Measurements from ENCODE around the gene ASTN2.

ASTN2 gene

GRCh38 chr9:116674210-116674980, 740.5 kb downstream of the ASTN2 start:
- H3K4me2 ChIP-seq (ENCODE audit: low read depth, low read length), result no peak overlapping the region
- H3K9me3 ChIP-seq (replicated peaks; ENCODE audit: insufficient read depth, low read length), result no peaks in the 10 kb centered on the region
- no peaks in the 10 kb centered on the region for H4K20me1 ChIP-seq (ENCODE audit: insufficient read depth, low read length)
- no peak for DNase-seq
- no peak overlapping the region for H3K27ac ChIP-seq (ENCODE audit: low read length)
- H2AFZ ChIP-seq (ENCODE audit: low read length), result no peak overlapping the region
- TF ChIP-seq EZH2 (optimal IDR thresholded peaks at IDR 0.05; ENCODE audit: low read depth, low read length) (no peak), EZH2phosphoT487 (IDR thresholded peaks at IDR 0.05; ENCODE audit: low read length) (no peak)
- TF ChIP-seq, protein P1, sequence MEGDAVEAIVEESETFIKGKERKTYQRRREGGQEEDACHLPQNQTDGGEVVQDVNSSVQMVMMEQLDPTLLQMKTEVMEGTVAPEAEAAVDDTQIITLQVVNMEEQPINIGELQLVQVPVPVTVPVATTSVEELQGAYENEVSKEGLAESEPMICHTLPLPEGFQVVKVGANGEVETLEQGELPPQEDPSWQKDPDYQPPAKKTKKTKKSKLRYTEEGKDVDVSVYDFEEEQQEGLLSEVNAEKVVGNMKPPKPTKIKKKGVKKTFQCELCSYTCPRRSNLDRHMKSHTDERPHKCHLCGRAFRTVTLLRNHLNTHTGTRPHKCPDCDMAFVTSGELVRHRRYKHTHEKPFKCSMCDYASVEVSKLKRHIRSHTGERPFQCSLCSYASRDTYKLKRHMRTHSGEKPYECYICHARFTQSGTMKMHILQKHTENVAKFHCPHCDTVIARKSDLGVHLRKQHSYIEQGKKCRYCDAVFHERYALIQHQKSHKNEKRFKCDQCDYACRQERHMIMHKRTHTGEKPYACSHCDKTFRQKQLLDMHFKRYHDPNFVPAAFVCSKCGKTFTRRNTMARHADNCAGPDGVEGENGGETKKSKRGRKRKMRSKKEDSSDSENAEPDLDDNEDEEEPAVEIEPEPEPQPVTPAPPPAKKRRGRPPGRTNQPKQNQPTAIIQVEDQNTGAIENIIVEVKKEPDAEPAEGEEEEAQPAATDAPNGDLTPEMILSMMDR (IDR thresholded peaks at IDR 0.05; ENCODE audit: low read length), result no peak
- no peak overlapping the region for H3K4me3 ChIP-seq (ENCODE audit: low read length)
- no peaks in the 10 kb centered on the region for H3K9me2 ChIP-seq (replicated peaks; ENCODE audit: insufficient read depth, low read length)
- H3K36me3 ChIP-seq (replicated peaks; ENCODE audit: insufficient read depth, low read length), result no peaks in the 10 kb centered on the region
- no peaks in the 10 kb centered on the region for H3K4me1 ChIP-seq (ENCODE audit: low read length)
- H3K9ac ChIP-seq (ENCODE audit: low read length), result no peak overlapping the region
- no peaks in the 10 kb centered on the region for H3K79me2 ChIP-seq (ENCODE audit: low read length)
- H3K27me3 ChIP-seq (replicated peaks; ENCODE audit: insufficient read depth, low read length), result no peaks in the 10 kb centered on the region
- no peaks in the 10 kb centered on the region for H3F3A ChIP-seq (ENCODE audit: insufficient read depth, low read length)

DNA sequence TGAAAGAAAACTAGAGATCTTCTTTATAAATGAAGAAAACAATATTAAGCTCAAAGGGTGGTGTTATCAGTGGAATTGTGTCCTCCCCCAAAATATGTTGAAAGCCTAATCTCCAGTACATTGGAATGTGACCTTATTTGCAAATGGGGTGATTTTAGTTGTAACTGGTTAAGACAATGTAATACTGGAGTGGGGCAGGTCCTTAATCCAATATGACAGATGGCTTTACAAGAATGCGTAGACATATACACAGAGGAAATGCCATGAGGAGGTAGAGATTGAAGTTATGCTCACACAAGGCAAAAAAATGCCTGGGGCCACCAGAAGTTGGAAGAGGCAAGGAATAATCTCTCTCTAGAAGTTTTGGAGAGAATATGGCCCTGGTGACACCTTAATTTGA, 741.5 kb downstream of the ASTN2 start:
- H3K9me3 ChIP-seq (replicated peaks; ENCODE audit: insufficient read depth, low read length), result no peaks in the 10 kb centered on the region
- no peak overlapping the region for H3K9ac ChIP-seq (ENCODE audit: low read length)
- no peaks in the 10 kb centered on the region for H4K20me1 ChIP-seq (ENCODE audit: insufficient read depth, low read length)
- no peaks in the 10 kb centered on the region for H3K36me3 ChIP-seq (replicated peaks; ENCODE audit: insufficient read depth, low read length)
- no peaks in the 10 kb centered on the region for H3K79me2 ChIP-seq (ENCODE audit: low read length)
- H3K27me3 ChIP-seq (replicated peaks; ENCODE audit: insufficient read depth, low read length), result no peaks in the 10 kb centered on the region
- no peak for DNase-seq
- no peaks in the 10 kb centered on the region for H3K4me1 ChIP-seq (ENCODE audit: low read length)
- no peaks in the 10 kb centered on the region for H3F3A ChIP-seq (ENCODE audit: insufficient read depth, low read length)
- no peak overlapping the region for H3K4me2 ChIP-seq (ENCODE audit: low read depth, low read length)
- H3K27ac ChIP-seq (ENCODE audit: low read length), result no peak overlapping the region
- no peak for TF ChIP-seq EZH2 (optimal IDR thresholded peaks at IDR 0.05; ENCODE audit: low read depth, low read length)
- TF ChIP-seq EZH2phosphoT487 (IDR thresholded peaks at IDR 0.05; ENCODE audit: low read length), result no peak
- TF ChIP-seq, protein P1 (IDR thresholded peaks at IDR 0.05; ENCODE audit: low read length), result no peak
- H3K9me2 ChIP-seq (replicated peaks; ENCODE audit: insufficient read depth, low read length), result no peaks in the 10 kb centered on the region
- H2AFZ ChIP-seq (ENCODE audit: low read length), result no peak overlapping the region
- H3K4me3 ChIP-seq (ENCODE audit: low read length), result no peak overlapping the region

DNA sequence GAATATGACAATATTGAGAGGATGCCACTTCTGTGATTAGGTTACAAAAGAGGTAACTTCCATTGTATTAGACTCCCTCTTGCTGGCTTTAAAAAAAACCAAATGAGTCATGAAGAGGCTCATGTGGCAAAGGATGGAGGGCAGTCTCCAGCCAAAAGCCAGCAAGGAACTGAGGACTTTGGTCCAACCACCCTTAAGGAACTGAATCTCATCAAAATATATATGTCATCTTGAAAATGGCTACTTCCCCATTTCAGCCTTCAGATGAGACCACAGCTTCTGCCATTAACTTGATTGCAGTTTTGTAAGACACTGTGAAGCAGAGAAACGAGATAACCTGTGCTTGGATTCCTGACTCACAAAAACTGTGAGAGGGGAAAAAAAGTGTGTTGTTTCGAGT, 743.3 kb downstream of the ASTN2 start:
- no peaks in the 10 kb centered on the region for H4K20me1 ChIP-seq (ENCODE audit: insufficient read depth, low read length)
- H2AFZ ChIP-seq (ENCODE audit: low read length), result no peak overlapping the region
- no peak overlapping the region for H3K4me3 ChIP-seq (ENCODE audit: low read length)
- no peak overlapping the region for H3K27ac ChIP-seq (ENCODE audit: low read length)
- H3K9me3 ChIP-seq (replicated peaks; ENCODE audit: insufficient read depth, low read length), result no peaks in the 10 kb centered on the region
- H3K4me2 ChIP-seq (ENCODE audit: low read depth, low read length), result no peak overlapping the region
- no peaks in the 10 kb centered on the region for H3K4me1 ChIP-seq (ENCODE audit: low read length)
- no peaks in the 10 kb centered on the region for H3K36me3 ChIP-seq (replicated peaks; ENCODE audit: insufficient read depth, low read length)
- H3F3A ChIP-seq (ENCODE audit: insufficient read depth, low read length), result no peaks in the 10 kb centered on the region
- H3K9me2 ChIP-seq (replicated peaks; ENCODE audit: insufficient read depth, low read length), result no peaks in the 10 kb centered on the region
- H3K79me2 ChIP-seq (ENCODE audit: low read length), result no peaks in the 10 kb centered on the region
- TF ChIP-seq, protein P1 (IDR thresholded peaks at IDR 0.05; ENCODE audit: low read length), result no peak
- TF ChIP-seq EZH2phosphoT487 (IDR thresholded peaks at IDR 0.05; ENCODE audit: low read length), result no peak
- no peak for TF ChIP-seq EZH2 (optimal IDR thresholded peaks at IDR 0.05; ENCODE audit: low read depth, low read length)
- no peaks in the 10 kb centered on the region for H3K27me3 ChIP-seq (replicated peaks; ENCODE audit: insufficient read depth, low read length)
- H3K9ac ChIP-seq (ENCODE audit: low read length), result no peak overlapping the region
- no peak for DNase-seq

Measured in MM.1S (cell line).